Activated effector memory CD4-positive, alpha-beta T cell treated with anti-CD3 and anti-CD28 coated beads, Interleukin-2, amount 50 U/mL, for 16 hours (primary cell): Measurements from ENCODE around the gene KCNT1.

ENCODE experiments used
- DNase-seq: peaks from one replicate; pipeline ENCODE4 v3.0.0-alpha.2; 2020

KCNT1 gene

DNA sequence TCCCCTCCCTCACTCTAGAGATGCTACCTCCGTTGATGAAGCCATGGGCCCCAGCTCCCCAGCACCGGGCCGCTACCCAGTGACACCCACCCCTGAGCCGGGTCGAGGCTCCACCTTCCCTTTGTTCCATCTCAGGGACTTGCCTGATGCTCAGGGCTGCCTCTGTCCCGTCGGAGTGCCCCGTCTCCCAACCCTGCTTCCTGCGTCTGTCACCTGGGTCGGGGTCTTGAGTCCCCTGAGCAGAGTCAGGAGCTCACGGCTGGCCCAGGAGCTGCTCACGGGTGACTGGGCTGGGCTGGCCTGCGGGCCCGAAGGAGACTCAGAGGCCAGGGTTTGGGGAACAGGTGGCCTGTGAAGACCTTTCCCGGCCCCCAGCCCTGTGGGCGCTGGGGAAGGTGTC lies 85.3 kb downstream of the KCNT1 start:
- DNase-seq = no peak

DNA sequence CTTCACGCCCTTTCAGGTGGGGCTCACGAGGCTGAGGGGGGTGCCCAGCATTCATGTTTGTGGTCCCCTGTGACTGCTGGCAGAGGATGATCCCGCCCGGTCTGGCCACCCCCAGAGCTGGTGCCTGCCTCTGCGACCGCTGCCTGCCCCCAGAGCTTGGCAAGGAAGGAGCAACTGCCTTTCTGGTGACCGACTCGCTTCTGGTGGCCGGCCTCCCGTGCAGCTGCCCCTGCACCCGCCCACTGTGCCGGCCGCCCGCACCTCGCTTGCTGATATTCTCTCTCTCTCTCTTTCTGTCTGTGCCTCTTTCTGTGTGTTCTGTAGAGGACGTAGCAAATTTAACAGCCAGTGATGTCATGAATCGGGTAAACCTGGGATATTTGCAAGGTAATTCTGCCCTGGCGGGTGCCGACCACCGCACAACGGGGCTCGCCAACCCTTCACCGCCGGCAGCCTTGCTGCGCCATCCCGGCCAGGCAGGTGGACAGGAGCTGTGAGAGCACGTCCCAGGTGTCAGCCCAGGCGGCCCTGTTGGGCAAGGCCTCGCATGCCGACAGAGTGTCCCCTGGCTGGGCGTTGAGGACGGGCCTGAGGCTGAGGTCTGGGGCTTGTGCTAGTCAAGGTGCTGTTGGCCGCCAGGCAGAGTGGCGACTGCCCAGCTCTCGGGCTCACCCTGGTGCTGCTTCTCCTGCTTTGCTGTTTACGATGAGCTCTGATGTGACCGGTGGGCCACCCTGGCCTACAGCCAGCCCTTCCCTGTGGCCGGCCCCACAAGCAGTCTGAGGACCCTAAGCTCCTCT lies 86.0 kb downstream of the KCNT1 start:
- DNase-seq = no peak

DNA sequence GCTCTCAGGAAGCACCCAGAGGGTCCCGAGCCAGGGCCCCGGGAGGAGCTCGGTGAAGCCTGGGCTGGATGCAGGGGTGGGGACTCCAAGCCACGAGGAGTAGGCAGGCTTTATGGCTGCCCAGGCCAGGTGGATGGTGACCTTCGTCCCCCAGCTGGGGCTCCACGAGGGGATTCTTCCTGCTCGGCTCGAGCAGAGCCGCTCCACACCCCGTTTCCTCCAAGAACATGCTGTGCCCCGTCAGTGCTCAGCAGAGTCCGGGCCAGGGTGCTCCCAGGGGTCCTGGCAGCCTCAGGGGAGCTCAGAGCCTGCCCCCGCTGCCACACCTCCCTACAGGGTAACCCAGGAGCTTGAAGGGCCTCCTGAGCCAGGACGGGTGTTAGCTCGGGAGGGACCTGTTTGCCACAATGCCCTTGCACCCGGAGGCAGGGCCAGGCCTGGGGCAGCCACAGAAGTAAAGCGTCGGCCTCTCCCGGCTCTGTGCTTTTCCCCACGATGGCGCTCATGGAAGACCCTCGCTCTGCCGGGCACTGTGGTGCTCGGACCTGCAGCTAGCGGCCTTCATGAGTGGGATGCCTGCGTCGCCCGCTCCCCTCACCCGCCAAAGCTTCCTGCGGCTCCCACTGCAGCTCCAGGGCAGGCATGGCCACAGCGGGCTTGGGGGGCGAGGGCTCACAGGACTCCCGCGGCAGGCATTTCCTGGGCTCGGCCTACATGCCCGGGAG lies 86.8 kb downstream of the KCNT1 start:
- no peak for DNase-seq

DNA sequence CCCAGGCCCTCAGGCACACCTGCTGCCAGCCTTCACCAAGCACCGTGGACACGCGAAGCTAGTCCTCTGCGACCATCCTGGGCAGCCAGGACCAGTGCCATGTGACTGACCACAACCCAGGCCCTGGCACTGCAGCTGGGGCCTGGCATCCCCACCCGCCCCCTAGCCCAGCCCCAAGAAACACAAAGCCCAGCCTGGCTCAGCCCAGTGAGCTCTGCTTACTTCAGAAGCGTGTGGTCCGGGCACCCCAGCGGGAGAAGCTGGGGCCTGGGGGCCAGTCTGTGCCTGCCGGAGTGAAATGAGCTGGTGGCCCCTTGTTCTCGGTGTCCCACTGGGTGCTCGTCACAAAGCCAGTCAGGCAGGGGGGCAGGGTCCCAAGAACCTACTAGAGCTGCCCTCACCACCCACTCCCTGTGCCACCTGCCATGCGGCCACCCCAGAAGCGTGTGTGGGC lies 87.9 kb downstream of the KCNT1 start:
- DNase-seq = no peak

- no peak for DNase-seq
These were observed 88.4 kb downstream of the KCNT1 start for GRCh38 chr9:135790356-135790755.

- DNase-seq = no peak
These were observed 88.9 kb downstream of the KCNT1 start for GRCh38 chr9:135790850-135791249.

DNA sequence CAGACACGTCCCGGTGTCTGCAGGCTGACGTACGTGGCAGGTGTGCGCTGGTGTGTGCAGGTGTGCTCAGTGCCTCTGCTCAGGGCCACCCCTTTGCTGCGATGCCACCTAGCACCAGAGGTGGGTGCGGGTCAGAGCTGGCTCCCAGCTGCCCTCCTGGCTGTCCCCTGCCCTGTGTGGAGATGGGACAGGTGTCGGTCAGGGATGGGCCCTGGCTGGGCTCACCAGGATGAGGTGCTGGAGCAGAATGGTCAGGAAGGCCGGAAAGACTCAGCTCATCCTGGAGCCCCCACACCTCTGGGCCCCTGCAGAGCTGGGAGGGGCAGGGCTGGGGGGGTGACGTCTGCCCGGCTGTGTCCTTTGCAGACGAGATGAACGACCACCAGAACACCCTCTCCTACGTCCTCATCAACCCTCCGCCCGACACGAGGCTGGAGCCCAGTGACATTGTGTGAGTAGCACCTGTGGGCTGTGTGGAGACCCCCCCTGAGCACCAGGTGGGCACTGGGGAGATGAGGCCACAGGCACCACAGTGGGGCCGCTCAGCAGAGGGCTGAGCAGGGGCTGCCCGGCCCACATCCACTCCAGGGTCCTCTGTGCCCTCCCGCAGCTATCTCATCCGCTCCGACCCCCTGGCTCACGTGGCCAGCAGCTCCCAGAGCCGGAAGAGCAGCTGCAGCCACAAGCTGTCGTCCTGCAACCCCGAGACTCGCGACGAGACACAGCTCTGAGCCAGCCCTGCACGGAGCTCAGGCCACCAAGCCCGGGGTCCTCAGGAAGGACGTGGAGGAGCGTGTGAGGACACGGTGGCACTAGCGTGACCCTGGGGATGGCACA lies 89.7 kb downstream of the KCNT1 start:
- no peak for DNase-seq

GRCh38 chr9:135792268-135793128 lies 90.5 kb downstream of the KCNT1 start:
- DNase-seq = no peak

DNA sequence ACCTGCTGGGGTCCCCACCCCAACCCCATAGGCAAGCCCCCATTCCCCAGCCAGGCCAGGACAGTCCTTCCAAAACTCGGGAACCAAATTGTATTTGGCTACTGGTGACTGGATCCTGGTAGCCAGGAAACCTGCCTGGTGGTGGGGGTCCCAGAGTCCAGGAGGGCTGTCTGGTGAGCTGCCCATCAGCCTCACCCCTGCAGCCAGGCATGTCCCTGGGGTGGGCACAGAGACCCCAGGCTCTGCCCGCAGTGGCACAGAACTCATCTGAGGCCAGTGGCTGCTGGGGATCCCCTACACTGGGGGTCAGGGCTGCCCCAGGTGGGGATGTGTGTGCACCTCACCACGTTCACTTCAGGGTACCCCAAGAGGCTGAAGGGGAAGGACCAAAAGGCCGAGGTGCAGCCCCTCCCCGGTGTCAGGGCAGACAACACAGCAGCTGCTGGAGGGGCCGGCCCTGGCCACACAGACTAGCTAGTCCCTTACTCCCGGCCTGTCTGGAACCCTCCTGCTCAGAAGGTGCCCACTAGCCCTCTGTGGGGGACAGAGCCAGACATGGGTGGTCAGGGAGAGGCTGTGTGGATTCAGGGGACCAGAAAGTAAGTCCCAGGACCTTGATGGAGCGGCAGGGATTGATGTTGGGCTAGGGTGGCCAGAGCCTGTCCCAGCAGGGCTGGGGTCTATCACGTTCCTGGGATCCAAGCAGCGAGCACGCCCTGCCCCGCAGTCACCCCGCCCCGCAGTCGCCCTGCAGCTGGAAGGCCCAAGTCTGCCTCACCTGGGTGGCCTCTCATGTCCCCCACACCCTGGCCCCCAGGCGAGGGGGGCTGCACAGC lies 91.5 kb downstream of the KCNT1 start:
- no peak for DNase-seq

- DNase-seq = no peak
These were observed 92.0 kb downstream of the KCNT1 start for GRCh38 chr9:135794057-135794335.

DNA sequence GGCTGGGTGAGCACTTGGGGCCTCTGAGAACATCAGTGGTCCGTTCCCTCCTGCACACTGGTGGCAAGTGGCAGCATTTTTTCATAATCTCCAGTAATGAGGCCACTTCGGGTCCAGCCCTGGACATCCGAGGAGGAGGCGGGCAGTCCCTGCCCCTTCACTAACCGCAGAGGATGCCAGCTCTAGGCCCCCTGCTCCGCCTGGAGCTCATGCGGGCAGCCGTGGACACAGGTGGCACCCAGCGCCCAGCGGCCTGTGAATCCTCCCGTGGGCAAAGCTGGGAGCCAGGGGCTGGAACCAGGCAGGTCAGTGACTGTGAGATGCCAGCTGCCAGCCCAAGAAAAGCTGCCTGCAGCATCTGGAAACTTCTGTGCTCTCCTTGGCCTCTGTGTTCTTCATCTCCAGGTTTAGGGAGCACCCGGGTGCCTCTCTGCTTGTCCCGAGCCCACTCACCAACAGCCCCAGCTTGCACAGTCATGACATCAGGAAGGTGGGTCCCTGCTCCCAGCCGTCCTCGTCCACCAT lies 92.4 kb downstream of the KCNT1 start:
- DNase-seq = no peak

GRCh38 chr9:135795391-135795790 lies 93.4 kb downstream of the KCNT1 start:
- DNase-seq = no peak

- DNase-seq = no peak
These were observed 95.0 kb downstream of the KCNT1 start for GRCh38 chr9:135796784-135797485.

DNA sequence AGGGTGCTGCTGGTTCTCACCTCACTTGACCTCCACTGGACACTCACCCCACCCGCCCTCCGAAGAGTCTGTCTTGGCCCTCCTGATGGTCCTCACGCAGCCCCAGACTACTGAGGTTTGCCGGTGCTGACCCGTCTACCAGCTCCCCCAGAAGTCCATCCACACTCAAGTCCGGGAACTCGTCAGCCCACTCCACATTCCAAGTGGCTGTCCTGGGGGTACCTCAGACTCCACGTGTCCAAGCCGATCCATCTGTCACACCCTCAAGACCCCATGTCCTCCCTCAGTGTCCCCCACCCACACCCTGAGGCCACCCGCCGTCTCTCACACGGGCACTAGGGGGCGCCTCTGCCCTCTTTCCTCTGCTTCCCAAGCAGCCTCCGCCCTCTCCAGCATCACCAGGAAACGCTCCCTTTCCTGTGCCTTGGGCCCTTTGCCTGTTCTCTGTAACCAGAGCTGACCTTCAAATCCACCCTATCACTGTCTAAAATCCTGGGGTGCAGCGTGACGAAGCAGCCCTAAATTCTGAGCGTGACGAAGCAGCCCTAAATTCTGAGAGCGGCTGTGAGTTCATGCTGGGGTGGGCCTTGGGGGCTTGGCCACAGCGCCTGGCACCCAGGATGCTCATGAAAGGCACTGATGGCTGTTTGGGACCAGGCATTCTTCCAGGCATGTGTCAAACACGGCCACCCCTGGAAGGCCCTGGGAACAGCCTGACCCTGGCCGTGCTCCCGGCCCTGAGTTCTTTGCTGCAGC lies 95.7 kb downstream of the KCNT1 start:
- peak; percentile 75 for DNase-seq

GRCh38 chr9:135798263-135798585 lies 96.2 kb downstream of the KCNT1 start:
- DNase-seq = no peak

GRCh38 chr9:135799261-135799660 lies 97.3 kb downstream of the KCNT1 start:
- no peak for DNase-seq

DNA sequence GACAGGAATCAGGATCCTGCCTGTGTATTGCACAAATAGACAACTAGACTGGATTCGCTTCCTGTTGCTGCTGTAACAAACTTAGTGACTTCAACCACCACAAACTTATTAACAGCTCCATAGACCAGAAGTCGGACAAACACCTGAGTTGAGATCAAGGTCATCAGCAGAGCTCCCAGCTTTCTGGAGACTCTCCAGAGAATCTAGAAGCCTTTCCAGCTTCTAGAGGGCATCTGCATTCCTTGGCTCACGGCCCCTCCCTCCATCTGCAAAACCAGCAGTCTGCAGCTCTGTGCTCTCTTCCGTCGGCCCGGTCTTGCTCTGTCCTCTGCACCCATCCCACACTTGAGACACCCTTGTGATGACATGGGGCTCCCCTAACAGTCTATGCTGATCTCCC lies 99.1 kb downstream of the KCNT1 start:
- DNase-seq = no peak

- no peak for DNase-seq
These were observed 101.0 kb downstream of the KCNT1 start for GRCh38 chr9:135802876-135803419.

DNA sequence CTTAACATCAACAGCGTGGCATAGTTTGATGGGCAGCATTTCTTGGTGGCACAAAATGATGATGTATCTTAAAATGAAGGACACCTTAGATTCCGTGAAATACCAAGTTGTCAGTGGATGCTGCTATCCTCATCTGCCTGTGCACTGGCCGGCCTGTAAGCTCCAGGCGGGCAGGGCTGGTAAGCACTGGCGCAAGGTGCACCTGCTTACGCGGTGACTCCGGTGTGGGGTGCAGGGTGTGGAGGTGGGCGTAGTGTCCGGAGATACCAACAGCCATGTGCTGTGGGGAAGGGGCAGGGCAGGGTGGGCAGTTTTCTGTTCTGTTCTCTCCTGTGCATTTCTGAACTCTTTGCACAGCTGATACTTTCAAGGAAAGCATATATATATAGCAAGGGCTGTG lies 101.5 kb downstream of the KCNT1 start:
- no peak for DNase-seq
